Neutrophil (primary cell): Measurements from ENCODE around the gene CAST.

Source experiments
- H3K27ac ChIP-seq: fragments of 200-600 bp; sonication (generic); 2 replicates; pipeline ENCODE4 v1.5.1; 2016; ENCODE audit warnings: mild to moderate bottlenecking, moderate library complexity
- H3K27me3 ChIP-seq: fragments of 200-600 bp; sonication (generic); 2 replicates; pipeline ENCODE4 v1.6.0; 2016; ENCODE audit warnings: mild to moderate bottlenecking
- H3K36me3 ChIP-seq: fragments of 200-600 bp; sonication (generic); 2 replicates; pipeline ENCODE4 v1.5.1; 2017
- H3K4me1 ChIP-seq, 2 experiments: fragments of 200-600 bp in 1 of 2; sonication (generic) in 1 of 2; 1 replicate in 1 of 2; 2 replicates in 1 of 2; pipeline versions ENCODE4 v1.5.1 to v1.6.1; 2013 to 2016; ENCODE audit warnings: low read depth in 1 of 2, low read length in 1 of 2, mild to moderate bottlenecking in 1 of 2, moderate library complexity in 1 of 2; ENCODE audit not compliant: control insufficient read depth in 1 of 2, insufficient read depth in 1 of 2
- H3K4me3 ChIP-seq, 2 experiments: fragments of 200-600 bp in 1 of 2; sonication (generic) in 1 of 2; 1 replicate in 1 of 2; 2 replicates in 1 of 2; pipeline ENCODE4 v1.5.1; 2013 to 2016; ENCODE audit warnings: low read depth in 1 of 2, low read length in 1 of 2, mild to moderate bottlenecking in 1 of 2, moderate library complexity in 1 of 2
- H3K9me3 ChIP-seq: fragments of 200-600 bp; sonication (generic); 2 replicates; pipeline ENCODE4 v1.5.1; 2016
- TF ChIP-seq, protein P1 (sequence below): fragments of 200-600 bp; sonication (generic); IDR thresholded peaks from 2 replicates; pipeline ENCODE4 v1.5.1; 2016; ENCODE audit warnings: antibody characterized with exemption

The CAST gene

DNA sequence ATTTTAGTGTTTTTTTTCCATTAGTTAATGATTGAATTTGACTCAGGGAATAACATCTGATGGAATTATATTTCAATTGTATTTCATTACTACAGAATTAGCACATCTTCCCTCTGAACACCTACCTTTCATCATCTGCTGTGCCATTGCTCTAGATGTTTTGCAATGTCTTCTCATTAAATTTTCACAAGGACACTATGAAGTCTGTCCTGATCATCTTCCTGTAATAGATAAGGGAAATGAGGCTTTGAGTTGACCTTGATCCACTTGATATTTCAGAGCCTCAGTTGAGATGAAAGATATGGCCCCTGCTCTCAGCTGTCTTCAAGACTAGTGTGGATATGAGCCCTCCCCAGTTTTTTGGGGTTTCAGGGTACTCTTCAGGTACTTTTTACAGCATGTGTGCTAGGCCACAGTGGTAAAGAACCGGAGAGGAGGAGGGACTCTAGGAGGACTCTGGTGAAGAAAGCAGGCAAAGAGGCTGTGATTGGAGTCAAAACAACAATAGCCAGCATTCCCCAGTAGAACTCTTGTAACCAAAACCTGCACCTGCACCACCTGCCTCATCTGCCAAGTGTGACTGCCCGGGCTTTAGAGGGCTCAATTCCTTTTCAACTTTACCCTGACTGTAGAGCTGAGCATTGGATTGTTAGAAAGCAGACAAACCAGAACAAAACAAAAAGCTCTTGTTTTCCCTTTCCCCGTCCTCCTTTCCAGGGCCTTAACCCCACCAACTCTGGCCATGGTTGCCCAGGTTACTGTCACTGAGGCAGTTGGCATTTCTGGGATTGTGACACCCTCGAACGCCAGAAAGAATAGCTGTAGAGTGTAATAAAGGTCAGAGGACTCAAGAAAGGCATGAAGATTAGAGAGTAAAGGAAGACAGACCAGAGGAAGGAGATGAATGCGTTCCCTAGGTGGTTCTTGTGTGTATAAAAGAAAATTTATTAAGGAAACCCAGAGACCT, 89.3 kb downstream of the CAST start:
- no peaks in the 10 kb centered on the region for H3K9me3 ChIP-seq
- peak overlapping the region; percentile 62 for H3K27ac ChIP-seq
- peaks cover 20 to 32% of the 10 kb centered on the region in 2 experiments for H3K4me1 ChIP-seq
- no peak overlapping the region for H3K4me3 ChIP-seq
- TF ChIP-seq, protein P1, sequence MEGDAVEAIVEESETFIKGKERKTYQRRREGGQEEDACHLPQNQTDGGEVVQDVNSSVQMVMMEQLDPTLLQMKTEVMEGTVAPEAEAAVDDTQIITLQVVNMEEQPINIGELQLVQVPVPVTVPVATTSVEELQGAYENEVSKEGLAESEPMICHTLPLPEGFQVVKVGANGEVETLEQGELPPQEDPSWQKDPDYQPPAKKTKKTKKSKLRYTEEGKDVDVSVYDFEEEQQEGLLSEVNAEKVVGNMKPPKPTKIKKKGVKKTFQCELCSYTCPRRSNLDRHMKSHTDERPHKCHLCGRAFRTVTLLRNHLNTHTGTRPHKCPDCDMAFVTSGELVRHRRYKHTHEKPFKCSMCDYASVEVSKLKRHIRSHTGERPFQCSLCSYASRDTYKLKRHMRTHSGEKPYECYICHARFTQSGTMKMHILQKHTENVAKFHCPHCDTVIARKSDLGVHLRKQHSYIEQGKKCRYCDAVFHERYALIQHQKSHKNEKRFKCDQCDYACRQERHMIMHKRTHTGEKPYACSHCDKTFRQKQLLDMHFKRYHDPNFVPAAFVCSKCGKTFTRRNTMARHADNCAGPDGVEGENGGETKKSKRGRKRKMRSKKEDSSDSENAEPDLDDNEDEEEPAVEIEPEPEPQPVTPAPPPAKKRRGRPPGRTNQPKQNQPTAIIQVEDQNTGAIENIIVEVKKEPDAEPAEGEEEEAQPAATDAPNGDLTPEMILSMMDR, result no peak
- no peaks in the 10 kb centered on the region for H3K27me3 ChIP-seq
- H3K36me3 ChIP-seq, result peaks cover 90% of the 10 kb centered on the region

DNA sequence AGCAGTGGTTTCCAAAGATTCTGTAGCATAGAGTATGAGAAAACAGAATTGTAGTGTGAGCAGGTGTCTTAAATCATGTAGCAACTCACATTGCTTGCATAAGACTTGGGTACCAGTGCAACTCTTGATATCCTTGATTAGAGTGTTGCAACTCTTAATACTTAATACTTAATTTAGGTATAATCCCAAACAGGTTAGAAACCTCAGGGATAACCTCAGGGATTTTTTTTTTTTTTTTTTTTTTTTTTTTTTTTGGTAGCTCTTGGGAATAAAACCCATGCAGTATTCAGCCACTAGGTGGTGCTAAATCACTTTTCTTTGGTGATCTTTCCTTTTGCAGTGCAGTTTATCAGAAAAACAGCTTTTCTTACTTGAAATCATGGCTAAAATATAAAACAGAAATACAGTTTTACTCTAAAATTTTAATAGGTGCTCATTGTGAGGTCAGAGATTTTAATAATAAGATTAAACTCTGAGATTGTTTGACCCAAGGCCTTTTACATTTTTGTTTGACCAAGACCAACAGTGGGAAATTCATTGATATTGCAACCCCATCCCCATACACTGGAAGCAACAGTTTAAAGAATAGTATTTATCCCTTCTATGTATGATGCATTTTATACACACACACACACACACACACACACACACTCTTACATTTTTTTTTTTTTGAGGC, 90.3 kb downstream of the CAST start:
- TF ChIP-seq, protein P1, result peak; percentile 35
- Histone ChIP-seq H3K4me3 (no peak overlapping the region), H3K36me3 (peaks cover 90% of the 10 kb centered on the region), H3K9me3 (no peaks in the 10 kb centered on the region), H3K4me1 (peaks cover 20 to 32% of the 10 kb centered on the region in 2 experiments), H3K27me3 (no peaks in the 10 kb centered on the region), H3K27ac (peak overlapping the region; percentile 62)

DNA sequence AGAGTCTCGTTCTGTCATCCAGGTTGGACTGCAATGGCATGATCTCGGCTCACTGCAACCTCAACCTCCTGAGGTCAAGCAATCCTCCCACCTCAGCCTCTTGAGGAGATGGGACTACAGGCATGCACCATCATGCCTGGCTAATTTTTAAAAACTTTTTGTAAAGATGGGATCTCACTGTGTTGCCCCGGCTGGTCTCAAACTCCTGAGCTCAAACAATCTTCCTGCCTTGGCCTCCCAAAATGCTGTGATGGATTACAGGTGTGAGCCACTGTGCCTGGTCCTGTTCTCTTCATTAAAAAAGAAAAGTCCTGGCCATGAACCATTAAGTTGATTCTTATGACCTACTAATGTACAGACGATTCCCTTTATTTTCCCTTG, 90.8 kb downstream of the CAST start:
- Histone ChIP-seq H3K4me1 (peaks cover 20 to 32% of the 10 kb centered on the region in 2 experiments), H3K36me3 (peaks cover 89% of the 10 kb centered on the region), H3K9me3 (no peaks in the 10 kb centered on the region), H3K27me3 (no peaks in the 10 kb centered on the region), H3K27ac (peak overlapping the region; percentile 33), H3K4me3 (no peak overlapping the region)
- TF ChIP-seq, protein P1, result no peak

- no peaks in the 10 kb centered on the region for H3K9me3 ChIP-seq
- H3K36me3 ChIP-seq, result peaks cover 89% of the 10 kb centered on the region
- no peaks in the 10 kb centered on the region for H3K27me3 ChIP-seq
- no peak overlapping the region for H3K4me3 ChIP-seq
- H3K27ac ChIP-seq, result no peak overlapping the region
- H3K4me1 ChIP-seq, result peaks cover 20 to 32% of the 10 kb centered on the region in 2 experiments
- TF ChIP-seq, protein P1, result no peak
Measured at GRCh38 chr5:96753848-96754247, 91.7 kb downstream of the CAST start.

GRCh38 chr5:96755851-96756250, 93.7 kb downstream of the CAST start:
- peaks cover 19 to 22% of the 10 kb centered on the region in 2 experiments for H3K4me1 ChIP-seq
- no peak overlapping the region for H3K27ac ChIP-seq
- H3K36me3 ChIP-seq, result peaks cover 81% of the 10 kb centered on the region
- H3K27me3 ChIP-seq, result no peaks in the 10 kb centered on the region
- no peak overlapping the region for H3K4me3 ChIP-seq
- TF ChIP-seq, protein P1, result no peak
- H3K9me3 ChIP-seq, result no peaks in the 10 kb centered on the region
